Lower leg skin (tissue), 4 donors: ENCODE data around the gene IL36A. TPM values are rescaled to one million over a fixed set of nuclear protein-coding genes. Genes with fewer than 3 reads are reported as not detected.

Experiments
- DNase-seq, 2 donors: peaks; one replicate each; pipeline ENCODE4 v3.0.0-alpha.2; 2019; ENCODE audit warnings: low spot score in 2 of 2
- H3K4me3 ChIP-seq: fragments of 200-600 bp; sonication (generic); 2 replicates; pipeline ENCODE4 v1.5.1; 2017; ENCODE audit warnings: mild to moderate bottlenecking, low read depth; ENCODE audit not compliant: poor library complexity, severe bottlenecking
- CTCF ChIP-seq, 3 donors: fragments of 450-650 bp; IDR thresholded peaks; one replicate each; pipeline ENCODE4 v1.5.1; 2016; ENCODE audit warnings: antibody characterized with exemption in 3 of 3, mild to moderate bottlenecking in 3 of 3, moderate library complexity in 2 of 3
- POLR2A ChIP-seq, 2 donors: fragments of 450-650 bp; IDR thresholded peaks; one replicate each; pipeline ENCODE4 v1.6.1; 2016 to 2017; ENCODE audit warnings: antibody characterized with exemption in 2 of 2, mild to moderate bottlenecking in 1 of 2, moderate library complexity in 1 of 2
- WGBS, 2 donors: methylation state at CpG; one replicate each; pipeline ENCODE4 v1.1.5; 2018; 5-methylcytosine and 5-hydroxymethylcytosine counted together
- intact Hi-C: fragments of 100-400 bp; cut with DNase I; formaldehyde crosslinking; loops from one replicate; pipeline ENCODE4 v1.15.0; 2023; ENCODE audit warnings: low total_unique reads
- total RNA-seq, 4 donors: library from RNA; depleted of rRNA; stranded (reverse); fragments of >200 nt; gene quantifications; one replicate each; pipeline ENCODE4 v1.1.0, GENCODE V29; 2016

Gene IL36A
- total RNA-seq, 4 donors from 2014 or later = not detected

- no peak overlapping the region for H3K4me3 ChIP-seq
- no peak for DNase-seq
- intact Hi-C loops = no loop called here
- TF ChIP-seq CTCF (IDR thresholded peaks at IDR 0.05) (no peak), POLR2A (IDR thresholded peaks at IDR 0.05) (no peak)
- 74 to 84% methylated on average over 3 of the region's 3 CpGs for WGBS, 2 donors
These were observed 42.7 kb upstream of the IL36A start for GRCh38 chr2:112962308-112963175.

GRCh38 chr2:112967023-112967422 lies 38.2 kb upstream of the IL36A start:
- H3K4me3 ChIP-seq = no peak overlapping the region
- no peak for DNase-seq
- intact Hi-C loops = no loop called here
- no peak for TF ChIP-seq POLR2A (IDR thresholded peaks at IDR 0.05)
- no peak for TF ChIP-seq CTCF (IDR thresholded peaks at IDR 0.05)
- WGBS, 2 donors = 83 to 89% methylated on average over 2 of the region's 2 CpGs

- no peak for TF ChIP-seq POLR2A (IDR thresholded peaks at IDR 0.05)
- no peak for TF ChIP-seq CTCF (IDR thresholded peaks at IDR 0.05)
- intact Hi-C loops = no loop called here
- no peak for DNase-seq
- WGBS, 2 donors = 81 to 82% methylated on average over 5 of the region's 5 CpGs
- H3K4me3 ChIP-seq = no peak overlapping the region
These were observed 32.7 kb upstream of the IL36A start for GRCh38 chr2:112972423-112973086.

GRCh38 chr2:112973156-112973555 lies 32.1 kb upstream of the IL36A start:
- no peak for DNase-seq
- no peak for TF ChIP-seq POLR2A (IDR thresholded peaks at IDR 0.05)
- no peak for TF ChIP-seq CTCF (IDR thresholded peaks at IDR 0.05)
- H3K4me3 ChIP-seq = no peak overlapping the region
- 51 to 80% methylated on average over 2 of the region's 2 CpGs for WGBS, 2 donors
- intact Hi-C loops = no loop called here

- no peak within 1 kb of the TSS for H3K4me3 ChIP-seq
- TF ChIP-seq POLR2A (IDR thresholded peaks at IDR 0.05) (no peak), CTCF (IDR thresholded peaks at IDR 0.05) (no peak)
- intact Hi-C loops = no loop called here
- DNase-seq = no peak
- 43 to 45% methylated on average over 7 of the region's 7 CpGs for WGBS, 2 donors
These were observed 27.7 kb upstream of the IL36A start, which contains the start of gene IL36G for GRCh38 chr2:112977559-112978056. Gene IL36G, plus strand, starts transcription at chr2:112978006. Its CDS starts 633 bp downstream, at chr2:112978639.
